ENCODE data around the gene DNAL4. TPM values are rescaled to one million over a fixed set of nuclear protein-coding genes. Genes with fewer than 3 reads are reported as not detected.

Gene DNAL4
- total and polyA plus RNA-seq, 2 of the 4 experiments (the other 2 are of a cell fraction): 6.1 to 12.1 TPM

- Histone ChIP-seq H2BK5ac (ENCODE audit: low read depth, low read length, poor library complexity, severe bottlenecking) (no peak overlapping the region), H2AFZ (replicated peaks; ENCODE audit: low read length, poor library complexity) (no peak overlapping the region), H4K8ac (ENCODE audit: low read depth in 2 of 2, low read length in 2 of 2) (no peak overlapping the region), H4K20me1 (ENCODE audit: insufficient read depth, low read length) (no peaks in the 10 kb centered on the region; the same call in 1 of the 2 replicates), H3K4me3 (ENCODE audit: insufficient read depth, low read depth, low read length) (no peak overlapping the region), H3K4ac (ENCODE audit: low read depth, low read length) (no peak overlapping the region), H3K18ac (ENCODE audit: low read depth, low read length) (no peak overlapping the region), H2BK120ac (ENCODE audit: low read depth, low read length) (no peak overlapping the region), H2AK5ac (ENCODE audit: low read depth, low read length) (no peak overlapping the region), H2AK9ac (replicated peaks; ENCODE audit: low read depth, low read length, poor library complexity) (no peak overlapping the region), H3K9me1 (ENCODE audit: insufficient read depth, low read length) (no peaks in the 10 kb centered on the region), H3K14ac (replicated peaks; ENCODE audit: low read depth, low read length) (no peak overlapping the region), H3K79me1 (ENCODE audit: low read depth in 1 of 2, low read length in 2 of 2) (no peaks in the 10 kb centered on the region), H3K27ac (ENCODE audit: insufficient read depth, low read length) (no peak overlapping the region), H3K23ac (ENCODE audit: low read depth, low read length) (no peak overlapping the region), H3K4me1 (ENCODE audit: control insufficient read depth, insufficient read depth, low read length) (no peaks in the 10 kb centered on the region), H2BK20ac (ENCODE audit: low read depth, low read length) (no peak overlapping the region), H2BK15ac (ENCODE audit: low read depth, low read length) (no peak overlapping the region), H3K4me2 (ENCODE audit: low read depth, low read length) (no peak overlapping the region), H3K27me3 (ENCODE audit: control insufficient read depth, insufficient read depth, low read length) (no peaks in the 10 kb centered on the region), H3K9ac (ENCODE audit: low read depth, low read length) (no peak overlapping the region), H4K91ac (ENCODE audit: insufficient read depth, low read depth, low read length) (no peak overlapping the region), H3K56ac (ENCODE audit: extremely low read depth, insufficient read depth, low read length) (no peak overlapping the region), H3K36me3 (ENCODE audit: control insufficient read depth, insufficient read depth, low read length) (no peaks in the 10 kb centered on the region), H4K5ac (ENCODE audit: low read depth, low read length) (no peak overlapping the region), H3K9me3 (ENCODE audit: control insufficient read depth, insufficient read depth, low read length) (no peaks in the 10 kb centered on the region)
- DNase-seq: no peak
- TF ChIP-seq RAD21 (IDR thresholded peaks at IDR 0.05; ENCODE audit: low read length) (no peak), MXI1 (IDR thresholded peaks at IDR 0.05; ENCODE audit: borderline replicate concordance, low read depth, low read length) (no peak), MAFK (IDR thresholded peaks at IDR 0.05; ENCODE audit: low read depth, low read length) (no peak), RCOR1 (IDR thresholded peaks at IDR 0.05; ENCODE audit: insufficient replicate concordance, low read length) (no peak), CHD1 (IDR thresholded peaks at IDR 0.05; ENCODE audit: low read depth, low read length) (no peak), POLR2A (IDR thresholded peaks at IDR 0.05; ENCODE audit: low read depth, low read length) (no peak), BHLHE40 (IDR thresholded peaks at IDR 0.05; ENCODE audit: low read depth, low read length) (no peak), SMC3 (IDR thresholded peaks at IDR 0.05; ENCODE audit: low read depth, low read length) (no peak), NFE2L2 (IDR thresholded peaks at IDR 0.05; ENCODE audit: low read depth, low read length) (no peak), USF2 (IDR thresholded peaks at IDR 0.05; ENCODE audit: low read depth, low read length) (no peak)
- ChIA-PET POLR2A (ENCODE audit: unreplicated experiment) (no interaction called here), CTCF (no interaction called here)
- intact Hi-C loops (cut with micrococcal nuclease) (no loop called here), dilution Hi-C loops (cut with HindIII; ENCODE audit: low sequenced_read_pairs, unreplicated experiment) (no loop called here), in situ Hi-C loops (cut with MboI; ENCODE audit: low sequenced_read_pairs) (no loop called here)
- BruUV-seq (replicated peaks): no TSS peak
- WGBS, 2 experiments (ENCODE audit: extremely low coverage in 2 of 2, insufficient read length in 1 of 2): 89% methylated on average over 1 of the region's 5 CpGs; no CpG with 5 or more reads in 1 of the 2 experiments
- no peak for ATAC-seq (ENCODE audit: low read depth)
These were observed 32.9 kb upstream of the DNAL4 start for GRCh38 chr22:38826801-38827200.
